HG03095 (cell line): Measurements from ENCODE around the gene RNF187.
A peak's percentile ranks its signal among the peaks of the same experiment; 100 is the strongest.
"Not testable (repeated sequence)": the region's sequence is repeated elsewhere in the genome, so short reads cannot be mapped to it uniquely, and the experiment has no call there.

Source experiments
- ATAC-seq: cut with Tn5 transposase; IDR thresholded peaks from one replicate; pipeline ENCODE4 v1.9.1; 2021; ENCODE audit warnings: moderate library complexity; ENCODE audit not compliant: unreplicated experiment

RNF187 gene

GRCh38 chr1:228459091-228459993 lies 27.8 kb upstream of the RNF187 start:
- ATAC-seq = peak; percentile 31

GRCh38 chr1:228460821-228461220 lies 26.4 kb upstream of the RNF187 start:
- no peak for ATAC-seq

- ATAC-seq = no peak
These were observed 24.6 kb upstream of the RNF187 start for GRCh38 chr1:228462560-228462959.

GRCh38 chr1:228463009-228463558 lies 24.1 kb upstream of the RNF187 start:
- ATAC-seq = no peak

GRCh38 chr1:228463559-228464455 lies 23.4 kb upstream of the RNF187 start:
- peak; percentile 56 for ATAC-seq

- ATAC-seq = peak; percentile 52
These were observed 22.6 kb upstream of the RNF187 start for GRCh38 chr1:228464487-228464983.

- ATAC-seq = no peak
These were observed 22.0 kb upstream of the RNF187 start for GRCh38 chr1:228465141-228465540.

- ATAC-seq = no peak
These were observed 21.5 kb upstream of the RNF187 start for GRCh38 chr1:228465571-228466146.

- not testable (repeated sequence) for ATAC-seq
These were observed 19.0 kb upstream of the RNF187 start for GRCh38 chr1:228468188-228468587.

- ATAC-seq = no peak
These were observed 17.6 kb upstream of the RNF187 start for GRCh38 chr1:228469413-228470162.

- ATAC-seq = no peak
These were observed 15.9 kb upstream of the RNF187 start for GRCh38 chr1:228471154-228471761.

GRCh38 chr1:228471762-228472398 lies 15.3 kb upstream of the RNF187 start:
- ATAC-seq = no peak

- no peak for ATAC-seq
These were observed 14.5 kb upstream of the RNF187 start for GRCh38 chr1:228472655-228473054.

- ATAC-seq = no peak
These were observed 12.7 kb upstream of the RNF187 start for GRCh38 chr1:228474507-228474906.

GRCh38 chr1:228475812-228476211 lies 11.4 kb upstream of the RNF187 start:
- no peak for ATAC-seq

GRCh38 chr1:228477263-228477662 lies 9.9 kb upstream of the RNF187 start:
- no peak for ATAC-seq

- ATAC-seq = no peak
These were observed 8.9 kb upstream of the RNF187 start for GRCh38 chr1:228478326-228478725.

- ATAC-seq = no peak
These were observed 8.1 kb upstream of the RNF187 start for GRCh38 chr1:228478912-228479711.
